GM18861 (cell line): Measurements from ENCODE around the gene MGLL.
"Not testable (repeated sequence)": the region's sequence is repeated elsewhere in the genome, so short reads cannot be mapped to it uniquely, and the experiment has no call there.

Source experiments
- ATAC-seq: cut with Tn5 transposase; IDR thresholded peaks from one replicate; pipeline ENCODE4 v1.9.1; 2021; ENCODE audit not compliant: unreplicated experiment

Gene MGLL

GRCh38 chr3:127692501-127693335 is 129.6 kb downstream of the MGLL start:
- no peak for ATAC-seq

GRCh38 chr3:127691974-127692373 is 130.3 kb downstream of the MGLL start:
- no peak for ATAC-seq

GRCh38 chr3:127691489-127691888 is 130.8 kb downstream of the MGLL start:
- ATAC-seq: no peak

GRCh38 chr3:127690823-127691452 is 131.4 kb downstream of the MGLL start:
- ATAC-seq: no peak

GRCh38 chr3:127690106-127690505 is 132.2 kb downstream of the MGLL start:
- no peak for ATAC-seq

- no peak for ATAC-seq
These were observed 133.0 kb downstream of the MGLL start for GRCh38 chr3:127689266-127689860.

- no peak for ATAC-seq
These were observed 133.7 kb downstream of the MGLL start for GRCh38 chr3:127688416-127689265.

- no peak for ATAC-seq
These were observed 134.3 kb downstream of the MGLL start for GRCh38 chr3:127688022-127688415.

- ATAC-seq: no peak
These were observed 135.0 kb downstream of the MGLL start for GRCh38 chr3:127687228-127687737.

- no peak for ATAC-seq
These were observed 135.8 kb downstream of the MGLL start for GRCh38 chr3:127686512-127686894.

GRCh38 chr3:127685708-127686511 is 136.4 kb downstream of the MGLL start:
- ATAC-seq: no peak

GRCh38 chr3:127684871-127685707 is 137.2 kb downstream of the MGLL start:
- ATAC-seq: no peak

- ATAC-seq: no peak
These were observed 139.8 kb downstream of the MGLL start for GRCh38 chr3:127682561-127682960.

- not testable (repeated sequence) for ATAC-seq
These were observed 140.2 kb downstream of the MGLL start for GRCh38 chr3:127682175-127682554.

GRCh38 chr3:127680798-127681221 is 141.5 kb downstream of the MGLL start:
- ATAC-seq: no peak

- no peak for ATAC-seq
These were observed 142.1 kb downstream of the MGLL start for GRCh38 chr3:127680146-127680661.

- no peak for ATAC-seq
These were observed 142.7 kb downstream of the MGLL start for GRCh38 chr3:127679534-127680145.
